Measurements from ENCODE around the gene PPP6R1. TPM values are rescaled to one million over a fixed set of nuclear protein-coding genes. Genes with fewer than 3 reads are reported as not detected.
"Not testable (repeated sequence)": the region's sequence is repeated elsewhere in the genome, so short reads cannot be mapped to it uniquely, and the experiment has no call there.

The PPP6R1 gene
- total RNA-seq, 1 donor from 2014 or later = 63.0 TPM

DNA sequence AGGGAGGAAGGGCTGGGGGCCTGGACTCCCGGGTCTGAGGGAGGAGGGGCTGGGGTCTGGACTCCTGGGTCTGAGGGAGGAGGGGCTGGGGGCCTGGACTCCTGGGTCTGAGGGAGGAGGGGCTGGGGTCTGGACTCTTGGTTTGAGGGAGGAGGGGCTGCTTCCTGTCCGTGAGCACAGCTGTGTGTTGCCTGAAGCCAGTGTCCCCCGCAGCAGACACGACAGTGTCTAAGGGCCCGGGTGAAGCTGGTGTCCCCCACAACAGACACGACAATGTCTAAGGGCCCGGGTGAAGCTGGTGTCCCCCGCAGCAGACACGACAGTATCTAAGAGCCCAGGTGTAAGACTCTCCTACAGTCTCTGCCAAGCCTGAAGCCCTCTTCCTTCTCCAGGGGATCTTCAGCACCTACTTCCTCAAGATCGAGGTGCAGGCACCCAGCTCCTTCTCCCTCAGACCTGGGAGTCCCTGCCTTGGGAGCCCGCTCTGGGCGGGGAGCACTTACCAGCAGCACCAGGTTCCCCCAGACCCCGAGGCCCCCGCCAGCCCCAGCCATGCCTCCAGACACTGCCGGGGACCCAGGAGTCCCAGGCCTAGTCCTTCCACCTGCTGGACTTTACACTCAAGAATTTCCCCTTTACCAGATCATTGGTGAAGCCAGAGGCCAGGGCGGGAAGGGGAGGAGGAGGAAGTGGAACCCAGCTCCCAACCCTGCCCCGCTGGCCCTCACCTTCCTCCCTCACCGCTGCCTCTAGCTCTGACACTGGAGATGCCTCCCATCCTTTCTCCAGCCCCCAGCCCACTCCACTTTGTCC is 49.7 kb downstream of the PPP6R1 start, which contains the start of gene PTPRH:
TSS of gene PTPRH (minus strand) at position 622 of the 813 bp plus-strand sequence. CDS start at position 554, 68 bp downstream.
- H3K9me3 Mint-ChIP-seq (ENCODE audit: unreplicated experiment) = peaks cover 6% of the 10 kb centered on the region
- peak within 1 kb of the TSS; percentile 42 for H3K27ac Mint-ChIP-seq (ENCODE audit: unreplicated experiment)
- H3K4me1 Mint-ChIP-seq (ENCODE audit: unreplicated experiment) = peaks cover 26% of the 10 kb centered on the region
- no peak within 1 kb of the TSS for H3K4me3 Mint-ChIP-seq (ENCODE audit: unreplicated experiment)
- no peaks in the 10 kb centered on the region for H3K36me3 Mint-ChIP-seq (ENCODE audit: unreplicated experiment)
- no peak for DNase-seq (ENCODE audit: extremely low spot score, unreplicated experiment)
- TF ChIP-seq, protein P1, sequence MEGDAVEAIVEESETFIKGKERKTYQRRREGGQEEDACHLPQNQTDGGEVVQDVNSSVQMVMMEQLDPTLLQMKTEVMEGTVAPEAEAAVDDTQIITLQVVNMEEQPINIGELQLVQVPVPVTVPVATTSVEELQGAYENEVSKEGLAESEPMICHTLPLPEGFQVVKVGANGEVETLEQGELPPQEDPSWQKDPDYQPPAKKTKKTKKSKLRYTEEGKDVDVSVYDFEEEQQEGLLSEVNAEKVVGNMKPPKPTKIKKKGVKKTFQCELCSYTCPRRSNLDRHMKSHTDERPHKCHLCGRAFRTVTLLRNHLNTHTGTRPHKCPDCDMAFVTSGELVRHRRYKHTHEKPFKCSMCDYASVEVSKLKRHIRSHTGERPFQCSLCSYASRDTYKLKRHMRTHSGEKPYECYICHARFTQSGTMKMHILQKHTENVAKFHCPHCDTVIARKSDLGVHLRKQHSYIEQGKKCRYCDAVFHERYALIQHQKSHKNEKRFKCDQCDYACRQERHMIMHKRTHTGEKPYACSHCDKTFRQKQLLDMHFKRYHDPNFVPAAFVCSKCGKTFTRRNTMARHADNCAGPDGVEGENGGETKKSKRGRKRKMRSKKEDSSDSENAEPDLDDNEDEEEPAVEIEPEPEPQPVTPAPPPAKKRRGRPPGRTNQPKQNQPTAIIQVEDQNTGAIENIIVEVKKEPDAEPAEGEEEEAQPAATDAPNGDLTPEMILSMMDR (IDR thresholded peaks at IDR 0.05) = no peak
- peaks cover 9% of the 10 kb centered on the region for H3K27me3 Mint-ChIP-seq (ENCODE audit: unreplicated experiment)

GRCh38 chr19:55206664-55207500 is 51.9 kb downstream of the PPP6R1 start:
- Mint-ChIP-seq H3K27me3 (ENCODE audit: unreplicated experiment) (peaks cover 9% of the 10 kb centered on the region), H3K36me3 (ENCODE audit: unreplicated experiment) (no peaks in the 10 kb centered on the region), H3K4me1 (ENCODE audit: unreplicated experiment) (peaks cover 26% of the 10 kb centered on the region), H3K9me3 (ENCODE audit: unreplicated experiment) (no peaks in the 10 kb centered on the region), H3K4me3 (ENCODE audit: unreplicated experiment) (peak overlapping the region; percentile 65), H3K27ac (ENCODE audit: unreplicated experiment) (peak overlapping the region; percentile 86)
- TF ChIP-seq, protein P1 (IDR thresholded peaks at IDR 0.05) = no peak
- peak; percentile 91 for DNase-seq (ENCODE audit: extremely low spot score, unreplicated experiment)

GRCh38 chr19:55202199-55202598 is 56.6 kb downstream of the PPP6R1 start:
- not testable (repeated sequence) for DNase-seq (ENCODE audit: extremely low spot score, unreplicated experiment); H3K9me3 Mint-ChIP-seq (ENCODE audit: unreplicated experiment); H3K36me3 Mint-ChIP-seq (ENCODE audit: unreplicated experiment); H3K4me3 Mint-ChIP-seq (ENCODE audit: unreplicated experiment); H3K4me1 Mint-ChIP-seq (ENCODE audit: unreplicated experiment); H3K27ac Mint-ChIP-seq (ENCODE audit: unreplicated experiment)
- TF ChIP-seq, protein P1 (IDR thresholded peaks at IDR 0.05) = peak; percentile 36
- H3K27me3 Mint-ChIP-seq (ENCODE audit: unreplicated experiment) = peaks cover 21% of the 10 kb centered on the region

DNA sequence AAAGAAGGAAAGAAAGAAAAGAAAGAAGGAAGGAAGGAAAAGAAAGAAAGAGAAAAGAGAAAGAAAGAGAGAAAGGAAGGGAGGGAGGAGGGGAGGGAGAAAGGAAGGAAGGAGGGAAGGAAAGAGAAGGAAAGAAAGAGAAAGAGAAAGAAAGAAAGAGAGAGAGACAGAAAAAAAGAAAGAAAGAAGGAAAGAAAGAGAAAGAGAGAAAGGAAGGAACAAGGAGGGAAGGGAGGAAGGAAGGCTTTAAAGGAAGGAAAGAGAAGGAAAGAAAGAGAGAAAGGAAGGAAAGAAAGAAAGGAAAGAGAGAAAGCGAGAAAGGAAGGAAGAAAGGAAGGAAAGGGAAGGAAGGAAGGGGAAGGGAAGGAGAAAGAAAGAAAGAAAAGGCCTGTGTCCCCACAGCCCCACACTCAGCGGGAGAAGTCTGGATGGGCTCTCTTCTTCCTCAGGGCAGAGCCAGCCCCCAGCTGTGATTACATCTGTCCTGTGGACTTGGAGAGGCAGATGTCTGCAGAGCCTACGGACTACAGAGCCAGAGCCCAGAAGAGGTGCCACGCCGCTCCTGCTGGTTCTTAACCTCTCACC is 59.1 kb downstream of the PPP6R1 start:
- Mint-ChIP-seq H3K36me3 (ENCODE audit: unreplicated experiment) (no peaks in the 10 kb centered on the region), H3K27ac (ENCODE audit: unreplicated experiment) (no peak overlapping the region), H3K9me3 (ENCODE audit: unreplicated experiment) (no peaks in the 10 kb centered on the region), H3K27me3 (ENCODE audit: unreplicated experiment) (peaks cover 15% of the 10 kb centered on the region), H3K4me3 (ENCODE audit: unreplicated experiment) (no peak overlapping the region), H3K4me1 (ENCODE audit: unreplicated experiment) (no peaks in the 10 kb centered on the region)
- DNase-seq (ENCODE audit: extremely low spot score, unreplicated experiment) = no peak
- TF ChIP-seq, protein P1 (IDR thresholded peaks at IDR 0.05) = no peak
